ENCODE measurements around the gene GRK5.

- no peak for TF ChIP-seq CTCF (IDR thresholded peaks at IDR 0.05)
- no peak for TF ChIP-seq POLR2A (IDR thresholded peaks at IDR 0.05)
Observed at GRCh38 chr10:119386666-119387065, 179.3 kb downstream of the GRK5 start.

Data from lower leg skin (tissue), 3 donors.